Stomach (tissue), 4 donors: ENCODE measurements around the gene SSBP4.

Experiments used
- POLR2A ChIP-seq, 4 donors: fragments of 450-650 bp; IDR thresholded peaks; one replicate each; pipeline ENCODE4 v1.6.1; 2016; ENCODE audit warnings: antibody characterized with exemption in 4 of 4, control low read depth in 2 of 4, mild to moderate bottlenecking in 1 of 4, moderate library complexity in 1 of 4
- TF ChIP-seq, protein P1 (sequence below), 7 experiments: fragments of 450-650 bp in 4 of 7; fragments of 200-600 bp in 3 of 7; sonication (generic) in 3 of 7; IDR thresholded peaks; one replicate each; pipeline ENCODE4 v1.5.1; 2016 to 2019; ENCODE audit warnings: antibody characterized with exemption in 7 of 7, control low read depth in 2 of 7, mild to moderate bottlenecking in 1 of 7

DNA sequence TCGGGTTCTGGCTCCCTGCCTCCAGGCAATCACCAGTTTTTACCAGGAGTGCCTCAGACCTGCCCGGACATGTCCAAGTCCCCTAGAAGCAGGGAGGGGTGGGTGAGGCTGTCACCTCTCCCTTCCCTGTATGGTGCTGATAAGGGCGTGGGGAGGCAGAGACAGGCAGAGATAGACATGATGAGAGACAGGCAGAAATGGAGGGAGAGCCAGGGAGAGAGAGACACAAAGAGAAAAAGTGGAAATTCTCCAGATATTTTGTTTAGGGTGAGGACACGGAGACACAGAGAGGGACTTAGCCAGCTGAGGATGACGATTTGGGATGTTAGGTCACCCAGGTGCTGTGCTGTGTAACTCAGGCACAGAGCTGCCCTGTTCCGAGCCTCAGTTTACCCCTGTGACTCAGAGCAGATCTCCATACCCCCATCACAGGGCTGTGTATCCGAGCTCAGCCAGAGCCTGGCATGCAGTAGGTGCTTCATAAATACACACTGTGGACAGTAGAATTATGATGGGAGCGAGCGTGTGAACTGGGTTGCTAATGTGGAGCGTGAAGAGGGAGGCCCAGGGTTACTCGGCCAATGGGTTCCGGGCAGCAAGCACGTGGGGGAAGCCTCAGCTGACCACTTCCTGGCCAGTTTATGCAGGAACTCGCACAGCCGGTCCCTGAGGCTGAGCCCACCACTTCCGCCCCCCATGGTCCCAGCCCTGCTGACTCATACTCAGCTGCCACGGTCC lies 45.1 kb upstream of the SSBP4 start:
- TF ChIP-seq, protein P1, sequence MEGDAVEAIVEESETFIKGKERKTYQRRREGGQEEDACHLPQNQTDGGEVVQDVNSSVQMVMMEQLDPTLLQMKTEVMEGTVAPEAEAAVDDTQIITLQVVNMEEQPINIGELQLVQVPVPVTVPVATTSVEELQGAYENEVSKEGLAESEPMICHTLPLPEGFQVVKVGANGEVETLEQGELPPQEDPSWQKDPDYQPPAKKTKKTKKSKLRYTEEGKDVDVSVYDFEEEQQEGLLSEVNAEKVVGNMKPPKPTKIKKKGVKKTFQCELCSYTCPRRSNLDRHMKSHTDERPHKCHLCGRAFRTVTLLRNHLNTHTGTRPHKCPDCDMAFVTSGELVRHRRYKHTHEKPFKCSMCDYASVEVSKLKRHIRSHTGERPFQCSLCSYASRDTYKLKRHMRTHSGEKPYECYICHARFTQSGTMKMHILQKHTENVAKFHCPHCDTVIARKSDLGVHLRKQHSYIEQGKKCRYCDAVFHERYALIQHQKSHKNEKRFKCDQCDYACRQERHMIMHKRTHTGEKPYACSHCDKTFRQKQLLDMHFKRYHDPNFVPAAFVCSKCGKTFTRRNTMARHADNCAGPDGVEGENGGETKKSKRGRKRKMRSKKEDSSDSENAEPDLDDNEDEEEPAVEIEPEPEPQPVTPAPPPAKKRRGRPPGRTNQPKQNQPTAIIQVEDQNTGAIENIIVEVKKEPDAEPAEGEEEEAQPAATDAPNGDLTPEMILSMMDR (IDR thresholded peaks at IDR 0.05), result no peak
- no peak for TF ChIP-seq POLR2A (IDR thresholded peaks at IDR 0.05)
